Breast epithelium (tissue), 3 donors: ENCODE results near the gene NFASC.

Experiments used
- POLR2A ChIP-seq: fragments of 450-650 bp; IDR thresholded peaks from one replicate; pipeline ENCODE4 v1.6.1; 2016; ENCODE audit warnings: antibody characterized with exemption, mild to moderate bottlenecking, moderate library complexity
- POLR2AphosphoS5 ChIP-seq, 3 donors: sonication (generic); formaldehyde crosslinking; IDR thresholded peaks; one replicate each; pipeline ENCODE4 v1.6.1; 2017; ENCODE audit warnings: antibody characterized with exemption in 3 of 3

DNA sequence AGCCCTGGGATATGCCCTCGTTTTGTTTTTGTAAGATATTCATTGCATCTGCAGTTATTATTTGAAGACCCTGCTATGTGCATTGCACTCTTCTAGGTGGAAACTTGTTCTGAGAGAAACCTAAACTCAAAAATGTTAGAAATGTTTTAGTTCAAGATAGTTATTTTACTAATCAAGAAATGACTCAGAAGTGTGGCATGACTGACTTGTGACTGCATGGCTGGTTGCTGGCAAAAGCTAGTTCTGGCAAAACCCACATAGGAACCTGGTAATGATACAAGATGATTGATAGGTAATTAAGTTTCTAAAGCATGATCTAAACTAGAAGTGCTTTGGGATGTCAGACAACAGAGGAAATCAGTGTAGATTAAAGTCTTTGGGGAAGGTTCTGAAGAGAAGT, 33.8 kb upstream of the NFASC start:
- TF ChIP-seq POLR2AphosphoS5 (IDR thresholded peaks at IDR 0.05) (no peak), POLR2A (no peak)
